Bronchus fibroblast of lung (primary cell): ENCODE results near the gene TSSK1B. TPM values are rescaled to one million over a fixed set of nuclear protein-coding genes. Genes with fewer than 3 reads are reported as not detected.

Experiments used
- total RNA-seq: library from RNA; depleted of rRNA; stranded (reverse); fragments of >200 nt; gene quantifications from 2 replicates; pipeline ENCODE4 v1.2.3, GENCODE V29; 2015

The TSSK1B gene
- not detected in 2 replicates for total RNA-seq

DNA sequence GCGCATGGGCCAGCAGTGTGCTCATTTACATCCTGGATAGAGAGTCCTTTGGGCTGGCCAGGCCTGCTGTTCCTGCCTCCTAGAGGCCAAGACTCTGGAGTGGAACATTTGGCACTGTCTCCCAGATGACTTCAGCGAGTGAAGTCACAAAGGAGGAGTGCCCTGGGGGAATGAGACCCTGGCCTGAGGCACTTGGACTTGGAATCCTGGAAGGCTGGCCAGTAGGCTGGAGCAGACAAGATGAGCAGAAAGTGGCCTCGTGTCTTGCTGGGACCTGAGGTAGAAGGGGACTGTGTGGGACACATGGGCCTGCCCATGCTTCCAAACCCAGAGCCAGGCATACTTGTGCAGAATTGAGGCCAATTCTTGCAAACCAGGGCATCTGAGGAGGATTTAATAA lies at the start of gene TSSK1B:
Gene TSSK1B (minus strand): TSS at position 101 of the 400 bp plus-strand sequence. CDS start 150 bp downstream, outside the sequence.

Other genes with a start within 250 kb of the TSSK1B start
- gene MCC, start 53.5 kb upstream of the TSSK1B start, total RNA-seq = 6.9 and 8.2 TPM in 2 replicates
- gene YTHDC2, start 78.7 kb upstream of the TSSK1B start, total RNA-seq = 7.3 and 9.4 TPM in 2 replicates